Measurements from ENCODE around the gene NARF. TPM values are rescaled to one million over a fixed set of nuclear protein-coding genes. Genes with fewer than 3 reads are reported as not detected.
A peak's percentile ranks its signal among the peaks of the same experiment; 100 is the strongest.

NARF gene
- total RNA-seq, 1 donor from 2014 or later = 64.4 TPM

DNA sequence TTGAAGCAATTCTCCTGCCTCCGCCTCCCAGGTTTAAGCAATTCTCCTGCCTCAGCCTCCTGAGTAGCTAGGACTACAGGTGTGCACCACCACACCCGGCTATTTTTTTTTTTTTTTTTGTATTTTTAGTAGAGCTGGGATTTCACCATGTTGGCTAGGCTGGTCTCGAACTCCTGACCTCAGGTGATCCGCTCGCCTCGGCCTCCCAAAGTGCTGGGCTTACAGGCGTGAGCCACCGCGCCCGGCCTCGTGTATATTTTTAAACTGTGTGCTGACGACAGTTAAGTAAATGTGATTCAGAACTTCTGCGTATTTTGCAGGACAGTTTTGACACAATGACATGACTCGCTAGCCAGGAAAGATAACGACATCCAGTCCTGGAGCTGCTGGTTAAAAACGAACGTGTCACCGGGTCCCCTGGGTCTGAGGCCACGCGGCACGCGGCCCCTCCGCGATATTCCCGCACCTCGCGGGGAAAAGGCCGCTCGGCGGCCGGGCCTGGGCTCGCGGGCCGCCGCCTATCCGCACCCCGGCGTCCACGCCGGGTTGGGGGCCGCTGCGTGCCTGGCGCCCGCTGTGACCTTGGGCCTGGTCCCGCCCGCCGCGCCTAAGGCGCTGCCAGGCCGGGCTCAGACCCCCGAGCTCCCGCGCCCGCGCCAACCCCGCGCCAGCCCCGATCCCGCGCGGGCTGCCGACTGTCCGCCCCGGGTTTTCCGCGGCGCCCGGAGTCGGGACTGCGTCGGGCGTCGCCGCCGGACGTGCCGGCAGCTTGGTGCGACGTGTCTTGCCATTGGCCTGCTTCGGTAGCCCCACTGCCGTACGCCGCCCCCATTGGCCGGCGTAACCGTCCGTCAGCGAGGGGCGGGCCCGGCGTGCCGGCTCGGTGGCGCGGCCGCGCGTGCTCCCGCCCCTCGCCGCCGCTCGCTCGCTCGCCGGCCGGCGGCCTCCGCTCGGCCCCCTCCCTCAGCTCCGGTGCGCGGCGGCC lies 60.6 kb downstream of the NARF start, which contains the start of gene FOXK2:
TSS of gene FOXK2 (plus strand) at position 907 of the 985 bp plus-strand sequence. CDS start 157 bp downstream, outside the sequence.
- H3K4me3 ChIP-seq (ENCODE audit: low read depth, low read length) = peak within 1 kb of the TSS; percentile 71
- no peak for DNase-seq (ENCODE audit: low read depth)
- TF ChIP-seq, protein P1, sequence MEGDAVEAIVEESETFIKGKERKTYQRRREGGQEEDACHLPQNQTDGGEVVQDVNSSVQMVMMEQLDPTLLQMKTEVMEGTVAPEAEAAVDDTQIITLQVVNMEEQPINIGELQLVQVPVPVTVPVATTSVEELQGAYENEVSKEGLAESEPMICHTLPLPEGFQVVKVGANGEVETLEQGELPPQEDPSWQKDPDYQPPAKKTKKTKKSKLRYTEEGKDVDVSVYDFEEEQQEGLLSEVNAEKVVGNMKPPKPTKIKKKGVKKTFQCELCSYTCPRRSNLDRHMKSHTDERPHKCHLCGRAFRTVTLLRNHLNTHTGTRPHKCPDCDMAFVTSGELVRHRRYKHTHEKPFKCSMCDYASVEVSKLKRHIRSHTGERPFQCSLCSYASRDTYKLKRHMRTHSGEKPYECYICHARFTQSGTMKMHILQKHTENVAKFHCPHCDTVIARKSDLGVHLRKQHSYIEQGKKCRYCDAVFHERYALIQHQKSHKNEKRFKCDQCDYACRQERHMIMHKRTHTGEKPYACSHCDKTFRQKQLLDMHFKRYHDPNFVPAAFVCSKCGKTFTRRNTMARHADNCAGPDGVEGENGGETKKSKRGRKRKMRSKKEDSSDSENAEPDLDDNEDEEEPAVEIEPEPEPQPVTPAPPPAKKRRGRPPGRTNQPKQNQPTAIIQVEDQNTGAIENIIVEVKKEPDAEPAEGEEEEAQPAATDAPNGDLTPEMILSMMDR (conservative IDR thresholded peaks at IDR 0.05; ENCODE audit: low read depth, low read length) = no peak

DNA sequence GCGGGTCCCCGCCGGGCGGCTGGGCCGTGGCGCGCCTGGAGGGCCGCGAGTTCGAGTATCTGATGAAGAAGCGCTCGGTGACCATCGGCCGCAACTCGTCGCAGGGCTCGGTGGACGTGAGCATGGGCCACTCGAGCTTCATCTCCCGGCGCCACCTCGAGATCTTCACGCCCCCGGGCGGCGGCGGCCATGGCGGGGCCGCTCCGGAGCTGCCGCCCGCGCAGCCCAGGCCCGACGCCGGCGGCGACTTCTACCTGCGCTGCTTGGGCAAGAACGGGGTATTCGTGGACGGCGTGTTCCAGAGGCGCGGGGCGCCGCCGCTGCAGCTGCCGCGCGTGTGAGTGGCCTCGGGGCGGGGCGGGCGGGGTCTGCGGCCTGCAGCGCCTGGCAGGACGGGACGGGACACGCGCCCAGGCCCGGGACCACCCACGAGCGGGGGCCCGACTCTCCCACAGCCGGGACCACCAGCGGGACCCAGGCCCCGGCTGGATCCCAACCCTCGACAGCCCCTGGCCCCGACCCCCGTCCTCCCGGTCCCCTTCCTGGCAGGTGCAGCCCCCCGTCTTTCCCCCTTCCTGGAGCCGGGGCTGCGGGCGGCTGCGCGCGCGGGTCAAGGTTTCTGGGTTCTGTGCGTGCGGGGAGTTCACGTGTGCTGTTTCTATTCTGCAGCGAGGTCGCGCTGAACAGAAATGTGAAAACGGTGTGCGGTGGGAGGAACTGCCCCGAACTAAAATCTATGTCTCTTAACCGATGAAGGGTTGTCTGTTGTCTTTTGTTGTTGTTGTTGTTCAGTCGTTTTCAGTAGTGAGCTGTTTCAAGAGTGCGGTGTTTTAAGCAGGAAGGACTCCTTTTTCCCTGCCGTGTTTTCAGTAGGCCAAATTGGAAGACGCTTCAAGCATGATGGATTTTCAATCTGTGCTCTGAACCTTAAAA lies 61.7 kb downstream of the NARF start:
- TF ChIP-seq, protein P1 (conservative IDR thresholded peaks at IDR 0.05; ENCODE audit: low read depth, low read length) = no peak
- no peak for DNase-seq (ENCODE audit: low read depth)
- peak overlapping the region; percentile 71 for H3K4me3 ChIP-seq (ENCODE audit: low read depth, low read length)

DNA sequence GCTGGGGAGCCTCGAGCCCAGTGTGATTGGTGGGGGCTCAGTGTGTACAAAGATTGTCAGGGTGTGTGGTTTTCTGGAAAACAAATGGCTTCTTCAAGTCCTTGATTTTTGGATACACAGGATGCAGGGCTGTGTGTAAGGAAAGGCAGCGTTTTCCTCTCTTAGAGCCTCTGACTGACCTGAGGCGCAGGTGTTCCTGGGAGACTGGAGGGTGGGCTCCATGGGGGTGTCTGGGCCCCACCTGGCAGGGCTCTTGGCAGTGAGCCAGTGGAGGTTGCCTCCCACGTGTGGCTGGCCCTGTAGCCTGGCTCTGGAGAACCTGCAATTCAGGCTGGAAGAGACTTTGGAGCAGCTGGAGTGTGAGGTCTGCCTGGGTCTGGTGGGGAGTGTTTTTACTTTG lies 66.0 kb downstream of the NARF start:
- DNase-seq (ENCODE audit: low read depth) = no peak
- H3K4me3 ChIP-seq (ENCODE audit: low read depth, low read length) = no peak overlapping the region
- TF ChIP-seq, protein P1 (conservative IDR thresholded peaks at IDR 0.05; ENCODE audit: low read depth, low read length) = no peak

GRCh38 chr17:82525712-82526111 lies 67.2 kb downstream of the NARF start:
- TF ChIP-seq, protein P1 (conservative IDR thresholded peaks at IDR 0.05; ENCODE audit: low read depth, low read length) = no peak

DNA sequence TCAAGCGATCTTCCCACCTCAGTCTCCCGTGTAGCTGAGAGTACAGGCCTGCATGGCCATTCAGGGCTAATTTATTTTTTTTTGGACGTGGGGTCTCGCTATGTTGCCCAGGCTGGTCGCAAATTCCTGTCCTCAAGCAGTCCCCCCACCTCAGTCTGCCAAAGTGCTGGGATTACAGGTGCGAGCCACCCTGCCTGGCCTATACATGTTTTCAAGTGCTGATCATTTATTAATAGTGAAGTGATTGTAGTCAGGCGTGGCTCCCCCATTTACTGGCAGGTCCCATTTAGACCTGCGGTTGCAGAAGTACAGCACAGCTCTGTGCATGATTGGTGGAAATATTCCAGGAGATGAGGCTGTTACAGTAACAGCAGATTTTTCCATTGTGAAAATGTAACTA lies 69.4 kb downstream of the NARF start:
- DNase-seq (ENCODE audit: low read depth) = no peak
- no peak overlapping the region for H3K4me3 ChIP-seq (ENCODE audit: low read depth, low read length)
- TF ChIP-seq, protein P1 (conservative IDR thresholded peaks at IDR 0.05; ENCODE audit: low read depth, low read length) = no peak

More at GRCh38 chr17:82525712-82526111, 67.2 kb downstream of the NARF start:
- DNase-seq (ENCODE audit: low read depth) = no peak
- H3K4me3 ChIP-seq (ENCODE audit: low read depth, low read length) = no peak overlapping the region

DNA sequence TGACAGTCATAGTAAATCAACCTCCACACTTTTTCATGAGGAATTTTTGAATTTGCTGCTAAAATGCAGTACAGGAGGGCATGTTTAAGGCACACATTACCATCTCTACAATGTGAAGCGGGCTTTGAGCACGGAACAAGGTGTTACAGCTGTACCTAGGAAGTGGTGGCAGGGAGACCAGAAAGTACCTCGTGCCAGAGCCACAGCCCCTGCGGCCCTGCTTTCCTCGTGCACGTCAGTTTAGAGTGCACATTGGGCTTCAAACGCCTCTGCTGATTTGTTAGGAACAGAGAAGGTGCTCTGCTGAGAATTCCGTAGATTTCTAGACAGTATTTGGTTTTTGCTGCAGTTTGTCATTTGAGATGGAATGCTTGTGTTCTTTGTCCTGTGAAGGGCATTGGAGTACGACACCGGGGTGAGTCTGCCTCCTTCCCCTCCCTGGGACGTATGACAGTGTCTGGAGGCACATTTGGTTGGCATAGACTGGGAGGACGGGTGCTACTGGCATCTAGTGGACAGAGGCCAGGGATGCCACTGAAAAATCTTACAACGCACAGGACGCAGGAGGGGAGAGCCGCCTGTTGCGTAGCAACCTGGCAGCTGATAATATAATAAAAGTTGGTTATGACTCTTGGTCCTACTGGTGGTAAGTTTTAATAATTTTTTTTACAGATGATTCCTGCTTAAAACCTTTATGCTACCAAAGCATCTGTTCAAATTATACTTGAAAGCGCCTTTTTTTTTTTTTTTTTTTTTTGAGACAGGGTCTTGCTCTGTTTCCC lies 70.1 kb downstream of the NARF start:
- no peak for DNase-seq (ENCODE audit: low read depth)
- TF ChIP-seq, protein P1 (conservative IDR thresholded peaks at IDR 0.05; ENCODE audit: low read depth, low read length) = peak; percentile 84
- no peak overlapping the region for H3K4me3 ChIP-seq (ENCODE audit: low read depth, low read length)
